ENCODE data around the gene KCNJ3.

Gene KCNJ3

GRCh38 chr2:154724194-154724797 is 25.8 kb downstream of the KCNJ3 start:
- DNase-seq: no peak
- no peak overlapping the region for H3K27ac ChIP-seq (ENCODE audit: low read length, poor library complexity, severe bottlenecking)
- H3K27me3 ChIP-seq (ENCODE audit: control insufficient read depth in 1 of 2, insufficient read depth in 1 of 2, low read length in 2 of 2): no peaks in the 10 kb centered on the region
- H3K23ac ChIP-seq (ENCODE audit: low read length in 2 of 2): no peak overlapping the region
- no peak overlapping the region for H2BK12ac ChIP-seq (ENCODE audit: low read length in 2 of 2)
- no peak overlapping the region for H4K8ac ChIP-seq (ENCODE audit: low read length)
- no peak overlapping the region for H4K91ac ChIP-seq (ENCODE audit: low read length)
- no peaks in the 10 kb centered on the region for H3K4me1 ChIP-seq (ENCODE audit: control insufficient read depth, insufficient read depth, low read depth, low read length)
- no peak overlapping the region for H2AFZ ChIP-seq (ENCODE audit: low read depth, low read length)
- no peak overlapping the region for H2BK15ac ChIP-seq (ENCODE audit: low read depth, poor library complexity, severe bottlenecking)
- H3K9ac ChIP-seq (ENCODE audit: low read length): no peak overlapping the region
- 85% methylated on average over 4 of the region's 6 CpGs for WGBS
- H3K18ac ChIP-seq (ENCODE audit: low read depth in 1 of 2, low read length in 2 of 2): no peak overlapping the region
- H2AK5ac ChIP-seq (ENCODE audit: low read length, severe bottlenecking): no peak overlapping the region
- H3K36me3 ChIP-seq (ENCODE audit: control insufficient read depth in 1 of 2, insufficient read depth in 2 of 2, low read depth in 1 of 2, low read length in 2 of 2): no peaks in the 10 kb centered on the region
- no peaks in the 10 kb centered on the region for H3K79me1 ChIP-seq (replicated peaks; ENCODE audit: low read length, poor library complexity, severe bottlenecking)
- H3K14ac ChIP-seq (ENCODE audit: low read length in 2 of 2): no peak overlapping the region
- H3K4me2 ChIP-seq (ENCODE audit: low read length, poor library complexity, severe bottlenecking): no peak overlapping the region
- H3K4ac ChIP-seq (ENCODE audit: low read depth in 1 of 2, low read length in 2 of 2): no peak overlapping the region
- no peaks in the 10 kb centered on the region for H3K9me3 ChIP-seq (ENCODE audit: control insufficient read depth, low read length)
- no peak overlapping the region for H2BK120ac ChIP-seq (ENCODE audit: low read depth, low read length)
- no peak overlapping the region for H2BK5ac ChIP-seq (ENCODE audit: low read depth, low read length, poor library complexity, severe bottlenecking)
- no peak overlapping the region for H3K4me3 ChIP-seq (ENCODE audit: insufficient read depth in 1 of 2, low read depth in 1 of 2, low read length in 2 of 2)

- Histone ChIP-seq H3K14ac (ENCODE audit: low read length in 2 of 2) (no peak overlapping the region), H2AK5ac (ENCODE audit: low read length, severe bottlenecking) (no peak overlapping the region), H3K9me3 (ENCODE audit: control insufficient read depth, low read length) (no peaks in the 10 kb centered on the region)
These were observed 41.9 kb downstream of the KCNJ3 start for GRCh38 chr2:154740361-154740760.

GRCh38 chr2:154758871-154759270 is 60.4 kb downstream of the KCNJ3 start:
- Histone ChIP-seq H4K8ac (ENCODE audit: low read length) (no peak overlapping the region), H2BK5ac (ENCODE audit: low read depth, low read length, poor library complexity, severe bottlenecking) (no peak overlapping the region), H3K4me3 (ENCODE audit: insufficient read depth in 1 of 2, low read depth in 1 of 2, low read length in 2 of 2) (no peak overlapping the region), H3K4ac (ENCODE audit: low read depth in 1 of 2, low read length in 2 of 2) (no peak overlapping the region), H3K9ac (ENCODE audit: low read length) (no peak overlapping the region), H3K9me3 (ENCODE audit: control insufficient read depth, low read length) (no peaks in the 10 kb centered on the region), H3K4me2 (ENCODE audit: low read length, poor library complexity, severe bottlenecking) (no peak overlapping the region), H2BK12ac (ENCODE audit: low read length in 2 of 2) (no peak overlapping the region), H3K36me3 (ENCODE audit: control insufficient read depth in 1 of 2, insufficient read depth in 2 of 2, low read depth in 1 of 2, low read length in 2 of 2) (no peaks in the 10 kb centered on the region), H3K18ac (ENCODE audit: low read depth in 1 of 2, low read length in 2 of 2) (no peak overlapping the region), H2BK15ac (ENCODE audit: low read depth, poor library complexity, severe bottlenecking) (no peak overlapping the region), H3K14ac (ENCODE audit: low read length in 2 of 2) (no peak overlapping the region), H2AFZ (ENCODE audit: low read depth, low read length) (no peak overlapping the region), H3K4me1 (ENCODE audit: control insufficient read depth, insufficient read depth, low read depth, low read length) (no peaks in the 10 kb centered on the region), H3K79me1 (replicated peaks; ENCODE audit: low read length, poor library complexity, severe bottlenecking) (no peaks in the 10 kb centered on the region), H4K91ac (ENCODE audit: low read length) (no peak overlapping the region), H2BK120ac (ENCODE audit: low read depth, low read length) (no peak overlapping the region), H3K27ac (ENCODE audit: low read length, poor library complexity, severe bottlenecking) (no peak overlapping the region), H2AK5ac (ENCODE audit: low read length, severe bottlenecking) (no peak overlapping the region), H3K23ac (ENCODE audit: low read length in 2 of 2) (no peak overlapping the region), H3K27me3 (ENCODE audit: control insufficient read depth in 1 of 2, insufficient read depth in 1 of 2, low read length in 2 of 2) (no peaks in the 10 kb centered on the region)
- WGBS: 93% methylated on average over 1 of the region's 1 CpG
- DNase-seq: no peak

More at GRCh38 chr2:154740361-154740760, 41.9 kb downstream of the KCNJ3 start:
- no peak overlapping the region for H2BK15ac ChIP-seq (ENCODE audit: low read depth, poor library complexity, severe bottlenecking)
- no peak overlapping the region for H2BK5ac ChIP-seq (ENCODE audit: low read depth, low read length, poor library complexity, severe bottlenecking)
- no peak overlapping the region for H3K4me2 ChIP-seq (ENCODE audit: low read length, poor library complexity, severe bottlenecking)
- no peak overlapping the region for H2BK120ac ChIP-seq (ENCODE audit: low read depth, low read length)
- no peak overlapping the region for H4K8ac ChIP-seq (ENCODE audit: low read length)
- H3K18ac ChIP-seq (ENCODE audit: low read depth in 1 of 2, low read length in 2 of 2): no peak overlapping the region
- no peak for DNase-seq
- H3K27ac ChIP-seq (ENCODE audit: low read length, poor library complexity, severe bottlenecking): no peak overlapping the region
- H3K4me3 ChIP-seq (ENCODE audit: insufficient read depth in 1 of 2, low read depth in 1 of 2, low read length in 2 of 2): no peak overlapping the region
- no peaks in the 10 kb centered on the region for H3K4me1 ChIP-seq (ENCODE audit: control insufficient read depth, insufficient read depth, low read depth, low read length)
- no peaks in the 10 kb centered on the region for H3K27me3 ChIP-seq (ENCODE audit: control insufficient read depth in 1 of 2, insufficient read depth in 1 of 2, low read length in 2 of 2)
- H3K23ac ChIP-seq (ENCODE audit: low read length in 2 of 2): no peak overlapping the region
- H2BK12ac ChIP-seq (ENCODE audit: low read length in 2 of 2): no peak overlapping the region
- WGBS: 62% methylated on average over 1 of the region's 2 CpGs
- H3K36me3 ChIP-seq (ENCODE audit: control insufficient read depth in 1 of 2, insufficient read depth in 2 of 2, low read depth in 1 of 2, low read length in 2 of 2): no peaks in the 10 kb centered on the region
- no peaks in the 10 kb centered on the region for H3K79me1 ChIP-seq (replicated peaks; ENCODE audit: low read length, poor library complexity, severe bottlenecking)
- H3K4ac ChIP-seq (ENCODE audit: low read depth in 1 of 2, low read length in 2 of 2): no peak overlapping the region
- H4K91ac ChIP-seq (ENCODE audit: low read length): no peak overlapping the region
- H3K9ac ChIP-seq (ENCODE audit: low read length): no peak overlapping the region
- no peak overlapping the region for H2AFZ ChIP-seq (ENCODE audit: low read depth, low read length)

DNA sequence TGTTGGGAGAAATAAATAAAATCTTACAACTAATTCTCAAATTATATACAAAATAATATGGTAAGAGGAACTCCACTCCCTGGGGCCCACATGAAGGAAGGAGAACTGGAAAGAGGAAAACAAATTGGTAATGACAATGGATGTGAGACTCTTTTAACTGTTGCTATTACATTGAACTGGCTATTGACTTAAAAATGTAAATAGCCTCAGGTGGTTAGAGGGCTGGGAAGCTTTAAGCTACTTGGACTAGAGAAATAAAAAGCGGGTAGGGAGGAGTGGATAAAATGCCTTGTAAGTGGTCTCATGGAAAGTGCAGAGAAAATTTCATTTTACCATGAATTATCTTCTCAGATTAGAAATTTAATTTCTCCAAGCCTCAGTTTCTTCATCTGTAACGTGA is 64.1 kb downstream of the KCNJ3 start:
- Histone ChIP-seq H2BK120ac (ENCODE audit: low read depth, low read length) (no peak overlapping the region), H3K4me3 (ENCODE audit: insufficient read depth in 1 of 2, low read depth in 1 of 2, low read length in 2 of 2) (no peak overlapping the region), H3K79me1 (replicated peaks; ENCODE audit: low read length, poor library complexity, severe bottlenecking) (no peaks in the 10 kb centered on the region), H3K9ac (ENCODE audit: low read length) (no peak overlapping the region), H3K4me2 (ENCODE audit: low read length, poor library complexity, severe bottlenecking) (no peak overlapping the region), H3K4ac (ENCODE audit: low read depth in 1 of 2, low read length in 2 of 2) (no peak overlapping the region), H3K9me3 (ENCODE audit: control insufficient read depth, low read length) (no peaks in the 10 kb centered on the region), H2AFZ (ENCODE audit: low read depth, low read length) (no peak overlapping the region), H3K36me3 (ENCODE audit: control insufficient read depth in 1 of 2, insufficient read depth in 2 of 2, low read depth in 1 of 2, low read length in 2 of 2) (no peaks in the 10 kb centered on the region), H3K18ac (ENCODE audit: low read depth in 1 of 2, low read length in 2 of 2) (no peak overlapping the region), H2BK12ac (ENCODE audit: low read length in 2 of 2) (no peak overlapping the region), H3K14ac (ENCODE audit: low read length in 2 of 2) (no peak overlapping the region), H3K4me1 (ENCODE audit: control insufficient read depth, insufficient read depth, low read depth, low read length) (no peaks in the 10 kb centered on the region), H2AK5ac (ENCODE audit: low read length, severe bottlenecking) (no peak overlapping the region), H4K8ac (ENCODE audit: low read length) (no peak overlapping the region), H3K23ac (ENCODE audit: low read length in 2 of 2) (no peak overlapping the region), H2BK15ac (ENCODE audit: low read depth, poor library complexity, severe bottlenecking) (no peak overlapping the region), H2BK5ac (ENCODE audit: low read depth, low read length, poor library complexity, severe bottlenecking) (no peak overlapping the region), H3K27me3 (ENCODE audit: control insufficient read depth in 1 of 2, insufficient read depth in 1 of 2, low read length in 2 of 2) (no peaks in the 10 kb centered on the region), H3K27ac (ENCODE audit: low read length, poor library complexity, severe bottlenecking) (no peak overlapping the region), H4K91ac (ENCODE audit: low read length) (no peak overlapping the region)
- 20% methylated on average over 1 of the region's 2 CpGs for WGBS
- DNase-seq: no peak

All from mesenchymal stem cell (in vitro differentiated cells and primary cell).